ENCODE measurements around the gene MOSPD3.
"Not testable (repeated sequence)": the region's sequence is repeated elsewhere in the genome, so short reads cannot be mapped to it uniquely, and the experiment has no call there.

Gene MOSPD3

DNA sequence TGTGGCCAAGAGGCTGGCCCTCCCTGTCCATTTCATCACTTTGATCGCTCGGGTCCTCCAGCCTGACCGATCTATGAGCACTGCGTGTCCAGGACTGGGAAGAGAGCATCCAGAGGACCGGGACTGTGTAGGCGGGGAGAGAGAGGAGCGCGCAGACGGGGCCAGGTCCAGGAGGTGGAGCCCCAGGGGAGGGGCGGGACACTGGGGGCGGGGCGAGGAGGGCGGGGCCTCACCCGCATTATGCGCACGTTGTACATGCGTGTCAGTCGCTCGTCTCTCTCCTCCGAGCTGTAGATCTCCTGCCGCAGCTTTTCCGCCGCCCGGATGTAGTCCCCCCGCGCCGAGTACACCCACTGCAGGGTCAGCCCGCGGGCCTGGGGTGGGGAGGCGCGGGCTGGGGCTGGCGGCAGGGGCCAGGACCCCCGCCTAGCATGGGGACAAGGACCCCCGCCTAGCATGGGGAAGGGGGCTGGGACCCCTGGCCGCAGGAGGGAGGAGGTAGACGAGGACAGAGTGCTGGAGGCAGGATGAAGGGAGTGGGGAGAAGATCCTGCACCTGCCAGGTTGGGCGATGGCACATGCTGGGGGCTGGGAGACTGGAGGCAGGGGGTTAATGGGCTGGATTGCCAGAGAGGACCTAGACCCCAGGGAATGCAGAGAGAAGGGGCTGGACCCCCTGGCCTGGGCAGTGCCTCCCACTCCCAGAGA lies 14.3 kb downstream of the MOSPD3 start:
- peak; percentile 82 for DNase-seq

- no peak for DNase-seq
Observed at GRCh38 chr7:100627238-100627549, 14.9 kb downstream of the MOSPD3 start.

DNA sequence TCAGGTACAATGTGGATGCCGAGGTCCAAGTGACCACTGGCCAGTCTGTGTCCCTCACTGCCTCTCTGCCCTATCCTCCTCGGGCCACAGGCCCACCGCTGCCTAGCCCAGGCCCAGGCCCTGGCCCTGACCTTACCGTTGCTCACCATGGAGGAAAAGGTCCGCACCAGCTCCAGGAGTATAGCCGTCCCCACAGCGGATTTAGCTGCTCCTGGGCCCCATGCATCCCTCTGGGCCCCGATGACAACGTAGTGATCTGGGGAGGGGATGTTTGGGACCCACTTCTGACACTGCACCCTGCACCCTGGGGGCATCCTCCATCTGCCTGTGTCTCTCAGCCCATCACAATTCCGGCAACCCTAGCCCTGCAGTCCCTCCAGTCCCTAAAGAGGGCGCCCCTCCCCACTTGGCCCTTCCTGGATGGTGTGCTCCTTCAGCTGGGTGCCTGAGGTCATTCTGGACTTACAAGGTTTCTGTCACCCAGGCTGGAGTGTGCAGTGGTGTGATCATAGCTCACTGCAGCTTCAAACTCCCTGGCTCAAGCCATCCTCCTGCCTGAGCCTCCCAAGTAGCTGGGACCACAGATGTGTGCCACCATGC lies 16.9 kb downstream of the MOSPD3 start:
- DNase-seq: no peak

DNA sequence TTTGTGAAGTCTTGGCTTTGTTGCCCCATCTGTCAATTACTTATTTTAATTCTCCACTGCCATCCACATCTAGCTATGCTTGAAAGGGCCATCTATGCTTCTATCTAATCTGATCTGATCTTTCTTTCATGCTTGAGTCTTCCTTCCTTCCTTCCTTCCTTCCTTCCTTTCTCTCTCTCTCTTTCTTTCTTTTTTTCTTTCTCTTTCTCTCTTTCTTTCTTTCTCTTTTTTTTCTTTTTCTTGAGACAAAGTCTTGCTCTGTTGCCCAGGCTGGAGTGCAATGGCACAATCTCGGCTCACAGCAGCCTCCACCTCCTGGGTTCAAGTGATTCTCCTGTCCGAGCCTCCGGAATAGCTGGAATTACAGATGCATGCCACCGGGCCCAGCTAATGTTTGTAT lies 17.7 kb downstream of the MOSPD3 start:
- DNase-seq: no peak

- peak; percentile 50 for DNase-seq
Observed at GRCh38 chr7:100632951-100633717, 20.8 kb downstream of the MOSPD3 start.

- no peak for DNase-seq
Observed at GRCh38 chr7:100639995-100640516, 27.7 kb downstream of the MOSPD3 start.

DNA sequence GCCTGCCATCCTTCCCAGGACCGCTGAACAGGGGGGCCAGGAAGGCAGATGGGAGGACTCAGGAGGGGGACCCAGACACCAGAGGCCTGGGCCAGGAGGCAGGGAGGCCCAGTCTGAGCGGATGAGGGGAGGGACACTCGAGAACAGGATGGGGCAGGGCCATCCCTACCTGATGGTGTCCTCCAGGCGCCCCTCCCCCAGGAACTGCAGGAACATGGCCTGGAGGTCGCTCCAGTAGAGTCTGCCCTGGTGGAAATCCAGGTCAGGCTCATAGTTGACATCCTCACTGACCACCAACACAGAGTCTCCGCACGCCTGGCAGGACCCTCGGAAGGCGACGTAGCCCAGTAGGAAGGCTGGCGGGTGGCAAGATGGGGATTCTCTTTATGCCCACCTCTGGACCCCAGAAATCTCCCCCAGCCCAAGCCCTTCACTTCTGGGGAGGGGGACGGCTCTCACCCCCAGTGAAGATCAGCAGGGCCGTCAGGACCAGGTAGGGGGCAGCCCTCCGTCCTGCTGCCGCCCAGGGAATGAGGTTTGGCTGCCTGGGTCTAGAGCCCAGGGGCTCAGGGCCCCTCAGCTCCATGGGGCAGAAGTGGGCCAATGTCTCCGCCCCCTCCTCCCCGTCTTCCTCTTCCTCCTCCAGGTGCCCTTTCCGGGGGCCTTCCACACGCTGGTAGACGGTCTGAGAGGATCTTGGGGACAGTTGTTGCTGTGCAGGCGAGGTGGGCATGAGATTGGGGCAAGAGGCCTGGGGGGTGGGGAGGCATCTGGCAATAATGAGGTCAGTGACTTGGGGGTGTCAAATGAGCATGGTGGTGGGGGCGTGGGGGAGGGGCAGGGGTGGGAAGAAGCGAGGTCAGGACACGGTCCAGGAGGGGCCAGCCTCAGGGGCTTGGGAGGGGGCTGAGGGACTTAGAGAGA lies 28.4 kb downstream of the MOSPD3 start:
- DNase-seq: no peak

DNA sequence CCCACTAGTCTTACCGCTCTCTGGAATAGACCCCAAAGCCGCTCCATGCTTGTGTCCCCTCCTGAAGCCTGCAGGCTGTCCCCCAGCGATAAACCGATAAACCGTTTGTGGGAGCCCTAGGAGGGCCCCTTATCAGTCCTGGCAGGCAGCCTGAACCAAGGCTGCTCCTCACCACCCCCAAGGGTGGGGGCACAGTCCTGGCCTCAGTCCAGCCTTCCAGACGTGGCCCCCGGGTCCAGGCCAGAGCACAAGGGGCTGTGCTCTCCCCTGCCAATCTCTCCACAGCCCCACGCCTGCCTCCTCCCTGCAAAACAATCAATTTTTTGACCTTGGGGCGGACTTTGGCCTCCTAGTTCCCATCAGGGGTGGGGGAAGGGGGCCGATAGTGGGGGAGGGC lies 29.1 kb downstream of the MOSPD3 start, which contains the start of gene TFR2:
TFR2 (minus strand) TSS at position 90 of the 397 bp plus-strand sequence; CDS start at position 47, 43 bp downstream.
- DNase-seq: no peak

GRCh38 chr7:100641860-100642533 lies 29.7 kb downstream of the MOSPD3 start:
- no peak for DNase-seq

GRCh38 chr7:100642534-100642907 lies 30.2 kb downstream of the MOSPD3 start:
- DNase-seq: no peak

DNA sequence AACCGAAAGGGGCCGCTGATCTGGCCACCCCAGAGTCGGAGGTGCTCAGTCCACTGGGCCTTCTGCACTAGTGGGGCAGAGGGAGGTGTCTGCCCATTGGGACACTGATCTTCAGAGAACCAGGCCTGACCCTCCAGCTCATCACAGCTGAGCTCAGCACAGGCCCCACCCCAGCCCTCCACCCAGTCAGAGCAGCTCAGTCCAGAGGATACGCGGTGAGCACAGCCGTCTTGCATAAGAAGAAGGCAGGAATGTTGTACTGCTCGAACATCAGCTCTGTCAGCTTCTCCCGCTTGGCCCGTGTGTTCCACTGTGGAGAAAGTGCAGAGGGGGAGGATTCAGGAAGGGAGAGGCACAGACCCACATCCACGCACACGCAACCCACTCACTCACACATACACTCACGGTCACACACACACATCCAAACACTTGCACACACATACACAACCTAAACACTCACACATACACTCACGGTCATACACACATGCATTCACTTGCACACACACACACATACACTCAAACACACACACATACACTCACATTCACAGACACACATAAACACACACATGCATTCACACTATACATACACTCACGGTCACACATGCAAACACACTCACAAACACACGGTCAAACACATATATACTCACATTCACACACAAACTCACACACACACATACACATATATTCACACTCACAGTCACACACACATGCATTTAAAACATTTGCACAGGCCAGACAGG lies 37.7 kb downstream of the MOSPD3 start:
- no peak for DNase-seq

- DNase-seq: no peak
Observed at GRCh38 chr7:100654908-100655831, 42.8 kb downstream of the MOSPD3 start.

DNA sequence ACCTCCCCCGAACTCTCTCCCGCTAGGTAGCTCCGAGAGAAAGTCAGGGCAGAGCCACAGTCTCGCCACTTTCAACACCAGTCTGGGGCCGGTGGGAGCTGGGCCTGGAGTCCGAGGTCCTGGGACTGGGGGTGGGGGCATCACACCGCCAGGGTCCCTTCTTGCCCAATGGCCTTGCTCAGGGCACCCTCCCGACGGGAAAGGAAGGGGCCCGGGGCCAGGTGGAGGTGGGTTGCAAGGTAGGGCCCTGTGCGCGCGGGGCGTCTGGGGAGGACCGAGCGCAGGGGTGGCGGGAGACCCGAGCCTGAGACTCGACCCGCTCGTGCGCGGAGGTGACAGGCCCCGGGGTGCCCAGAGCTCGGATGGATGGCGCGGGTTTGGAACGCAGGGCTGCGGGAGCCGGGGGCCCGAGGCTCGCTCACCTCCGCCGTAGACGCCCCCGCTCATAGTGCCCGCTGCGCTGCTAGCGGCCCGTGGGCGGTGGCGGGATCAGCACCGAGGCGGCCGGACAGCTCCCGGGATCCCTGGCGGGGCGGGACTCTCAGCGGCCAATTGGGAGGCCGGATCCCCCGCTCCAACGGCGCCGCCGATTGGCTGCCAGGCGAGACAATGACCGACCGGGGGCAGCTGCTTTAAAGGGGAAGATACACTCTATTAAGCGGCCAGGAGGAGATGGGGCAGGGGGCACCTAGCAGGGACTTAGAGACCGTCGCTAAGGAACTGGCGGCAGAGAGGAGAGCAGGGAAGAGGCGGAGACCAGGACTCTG lies 43.8 kb downstream of the MOSPD3 start, which contains the start of gene ACTL6B:
ACTL6B (minus strand) TSS at position 541 of the 767 bp plus-strand sequence; CDS start at position 447, 94 bp downstream.
- peak; percentile 87 for DNase-seq

- DNase-seq: not testable (repeated sequence)
Observed at GRCh38 chr7:100662194-100662776, 49.9 kb downstream of the MOSPD3 start.
